ENCODE data around the gene PHLDA2. TPM values are rescaled to one million over a fixed set of nuclear protein-coding genes. Genes with fewer than 3 reads are reported as not detected.

The PHLDA2 gene
- total and polyA plus RNA-seq, 4 donors = 0.60 to 49.2 (median 23.0) TPM

DNA sequence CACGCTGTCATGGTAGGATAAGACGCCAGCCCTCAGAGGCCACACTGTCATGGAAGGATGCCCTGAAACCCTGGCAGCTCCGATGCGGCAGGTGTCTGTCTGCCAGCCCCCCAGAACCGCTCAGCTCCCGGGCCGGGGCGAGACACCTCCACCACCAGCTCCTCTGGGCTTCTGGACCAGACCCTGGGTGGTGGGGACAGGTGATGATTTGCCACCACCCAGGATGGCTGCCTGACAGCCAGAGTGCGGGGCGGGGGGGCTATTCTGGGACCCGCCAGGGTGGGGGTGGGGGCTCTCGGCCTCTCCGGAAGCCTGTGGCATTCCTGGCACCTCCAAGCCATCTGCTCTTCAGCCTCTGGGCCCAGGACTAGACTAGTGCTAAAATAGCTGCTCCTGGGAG is 9.4 kb downstream of the PHLDA2 start:
- no peaks in the 10 kb centered on the region for H3K9me3 ChIP-seq (ENCODE audit: control insufficient read depth in 4 of 4, insufficient read depth in 3 of 4, low read length in 3 of 4)
- peaks cover 0 to 9% (median 0%) of the 10 kb centered on the region in 5 donors for H3K4me1 ChIP-seq (ENCODE audit: control insufficient read depth in 5 of 5, insufficient read depth in 5 of 5, low read length in 5 of 5)
- H3K4me3 ChIP-seq = no peak overlapping the region
- TF ChIP-seq, protein P1, sequence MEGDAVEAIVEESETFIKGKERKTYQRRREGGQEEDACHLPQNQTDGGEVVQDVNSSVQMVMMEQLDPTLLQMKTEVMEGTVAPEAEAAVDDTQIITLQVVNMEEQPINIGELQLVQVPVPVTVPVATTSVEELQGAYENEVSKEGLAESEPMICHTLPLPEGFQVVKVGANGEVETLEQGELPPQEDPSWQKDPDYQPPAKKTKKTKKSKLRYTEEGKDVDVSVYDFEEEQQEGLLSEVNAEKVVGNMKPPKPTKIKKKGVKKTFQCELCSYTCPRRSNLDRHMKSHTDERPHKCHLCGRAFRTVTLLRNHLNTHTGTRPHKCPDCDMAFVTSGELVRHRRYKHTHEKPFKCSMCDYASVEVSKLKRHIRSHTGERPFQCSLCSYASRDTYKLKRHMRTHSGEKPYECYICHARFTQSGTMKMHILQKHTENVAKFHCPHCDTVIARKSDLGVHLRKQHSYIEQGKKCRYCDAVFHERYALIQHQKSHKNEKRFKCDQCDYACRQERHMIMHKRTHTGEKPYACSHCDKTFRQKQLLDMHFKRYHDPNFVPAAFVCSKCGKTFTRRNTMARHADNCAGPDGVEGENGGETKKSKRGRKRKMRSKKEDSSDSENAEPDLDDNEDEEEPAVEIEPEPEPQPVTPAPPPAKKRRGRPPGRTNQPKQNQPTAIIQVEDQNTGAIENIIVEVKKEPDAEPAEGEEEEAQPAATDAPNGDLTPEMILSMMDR (IDR thresholded peaks at IDR 0.05; ENCODE audit: control extremely low read depth, extremely low read depth) = no peak
- 94 to 95% methylated on average over 13 of the region's 13 CpGs for WGBS, 2 donors
- H3K9ac ChIP-seq (ENCODE audit: insufficient read depth in 1 of 2, low read length in 2 of 2) = no peak overlapping the region
- DNase-seq (no peak), ATAC-seq (ENCODE audit: insufficient read depth, low FRiP score) (no peak)
- H3K27ac ChIP-seq (ENCODE audit: low read depth in 1 of 2, low read length in 1 of 2) = no peak overlapping the region
- no peaks in the 10 kb centered on the region for H3K27me3 ChIP-seq (ENCODE audit: control insufficient read depth in 3 of 3, insufficient read depth in 3 of 3, low read length in 2 of 3)
- no peaks in the 10 kb centered on the region for H3K36me3 ChIP-seq (ENCODE audit: control insufficient read depth in 4 of 4, insufficient read depth in 4 of 4, low read length in 4 of 4)

DNA sequence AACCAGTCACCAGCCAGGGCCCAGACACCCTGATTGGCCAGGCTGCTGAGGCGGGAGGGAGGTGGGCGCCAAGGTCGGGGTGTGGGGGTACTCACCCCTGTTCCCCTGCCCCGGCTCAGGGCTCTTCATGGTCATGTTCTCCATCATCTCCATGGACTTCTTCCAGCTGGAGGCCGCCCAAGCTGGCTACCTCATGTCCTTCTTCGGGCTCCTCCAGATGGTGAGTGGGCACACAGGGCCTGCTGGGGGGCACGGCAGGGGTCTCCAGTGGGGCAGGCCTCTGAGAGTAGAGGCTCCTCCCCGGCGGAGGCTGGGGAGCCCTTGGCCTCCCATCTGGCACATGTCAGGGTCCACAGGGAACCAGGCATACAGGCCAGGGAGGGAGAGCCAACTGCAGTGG is 10.0 kb downstream of the PHLDA2 start:
- no peak overlapping the region for H3K4me3 ChIP-seq
- no peaks in the 10 kb centered on the region for H3K27me3 ChIP-seq (ENCODE audit: control insufficient read depth in 3 of 3, insufficient read depth in 3 of 3, low read length in 2 of 3)
- H3K36me3 ChIP-seq (ENCODE audit: control insufficient read depth in 4 of 4, insufficient read depth in 4 of 4, low read length in 4 of 4) = no peaks in the 10 kb centered on the region
- H3K9me3 ChIP-seq (ENCODE audit: control insufficient read depth in 4 of 4, insufficient read depth in 3 of 4, low read length in 3 of 4) = no peaks in the 10 kb centered on the region
- DNase-seq (no peak), ATAC-seq (ENCODE audit: insufficient read depth, low FRiP score) (no peak)
- 94% methylated on average over 9 of the region's 9 CpGs for WGBS, 2 donors
- TF ChIP-seq, protein P1 (IDR thresholded peaks at IDR 0.05; ENCODE audit: control extremely low read depth, extremely low read depth) = no peak
- no peak overlapping the region for H3K27ac ChIP-seq (ENCODE audit: low read depth in 1 of 2, low read length in 1 of 2)
- H3K4me1 ChIP-seq (ENCODE audit: control insufficient read depth in 5 of 5, insufficient read depth in 5 of 5, low read length in 5 of 5) = peaks cover 0 to 15% (median 5%) of the 10 kb centered on the region in 5 donors
- H3K9ac ChIP-seq (ENCODE audit: insufficient read depth in 1 of 2, low read length in 2 of 2) = no peak overlapping the region

DNA sequence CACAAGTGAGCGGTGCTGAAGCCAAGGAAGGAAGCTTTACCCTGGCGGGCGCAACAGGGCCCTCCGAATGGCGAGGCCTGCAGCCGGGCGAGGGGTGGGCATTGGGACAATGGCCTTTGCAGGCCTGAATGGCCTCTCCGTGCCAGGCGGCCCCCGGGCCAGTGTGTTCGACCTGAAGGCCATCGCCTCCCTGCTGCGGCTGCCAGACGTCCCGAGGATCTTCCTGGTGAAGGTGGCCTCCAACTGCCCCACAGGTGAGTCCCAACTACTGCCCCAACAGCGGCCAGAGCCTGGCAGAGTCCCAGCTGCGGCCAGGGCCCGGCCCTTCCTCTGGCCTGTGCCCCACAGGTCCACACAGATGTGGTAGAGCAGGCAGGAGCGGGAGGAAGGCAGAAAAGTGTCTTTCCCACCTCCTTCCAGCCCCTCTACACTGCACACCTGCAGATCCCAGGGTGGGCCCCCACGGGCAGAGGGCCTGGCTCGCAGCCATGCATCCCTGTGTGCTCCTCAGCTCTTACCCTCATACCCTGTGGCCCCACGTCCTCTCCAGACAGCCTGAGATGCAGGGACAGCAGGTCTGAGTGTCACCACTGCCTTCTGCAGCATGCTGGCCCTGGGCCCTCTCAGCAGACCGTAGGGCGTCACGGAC is 11.3 kb downstream of the PHLDA2 start:
- H3K36me3 ChIP-seq (ENCODE audit: control insufficient read depth in 4 of 4, insufficient read depth in 4 of 4, low read length in 4 of 4) = no peaks in the 10 kb centered on the region
- WGBS, 2 donors = 87 to 89% methylated on average over 25 of the region's 25 CpGs
- H3K9ac ChIP-seq (ENCODE audit: insufficient read depth in 1 of 2, low read length in 2 of 2) = no peak overlapping the region
- H3K27me3 ChIP-seq (ENCODE audit: control insufficient read depth in 3 of 3, insufficient read depth in 3 of 3, low read length in 2 of 3) = no peaks in the 10 kb centered on the region
- H3K4me1 ChIP-seq (ENCODE audit: control insufficient read depth in 5 of 5, insufficient read depth in 5 of 5, low read length in 5 of 5) = peaks cover 0 to 23% (median 7%) of the 10 kb centered on the region in 5 donors
- no peak overlapping the region for H3K4me3 ChIP-seq
- no peak for DNase-seq
- ATAC-seq (ENCODE audit: insufficient read depth, low FRiP score) = no peak
- no peaks in the 10 kb centered on the region for H3K9me3 ChIP-seq (ENCODE audit: control insufficient read depth in 4 of 4, insufficient read depth in 3 of 4, low read length in 3 of 4)
- TF ChIP-seq, protein P1 (IDR thresholded peaks at IDR 0.05; ENCODE audit: control extremely low read depth, extremely low read depth) = no peak
- H3K27ac ChIP-seq (ENCODE audit: low read depth in 1 of 2, low read length in 1 of 2) = no peak overlapping the region

Measured in lung (tissue), 12 donors.